HG03575 (cell line): ENCODE results near the gene WIPI1.

ENCODE experiments used
- ATAC-seq: cut with Tn5 transposase; IDR thresholded peaks from one replicate; pipeline ENCODE4 v1.9.1; 2021; ENCODE audit not compliant: unreplicated experiment, insufficient number of reproducible peaks, low FRiP score; ENCODE audit errors: extremely low read depth

The WIPI1 gene

DNA sequence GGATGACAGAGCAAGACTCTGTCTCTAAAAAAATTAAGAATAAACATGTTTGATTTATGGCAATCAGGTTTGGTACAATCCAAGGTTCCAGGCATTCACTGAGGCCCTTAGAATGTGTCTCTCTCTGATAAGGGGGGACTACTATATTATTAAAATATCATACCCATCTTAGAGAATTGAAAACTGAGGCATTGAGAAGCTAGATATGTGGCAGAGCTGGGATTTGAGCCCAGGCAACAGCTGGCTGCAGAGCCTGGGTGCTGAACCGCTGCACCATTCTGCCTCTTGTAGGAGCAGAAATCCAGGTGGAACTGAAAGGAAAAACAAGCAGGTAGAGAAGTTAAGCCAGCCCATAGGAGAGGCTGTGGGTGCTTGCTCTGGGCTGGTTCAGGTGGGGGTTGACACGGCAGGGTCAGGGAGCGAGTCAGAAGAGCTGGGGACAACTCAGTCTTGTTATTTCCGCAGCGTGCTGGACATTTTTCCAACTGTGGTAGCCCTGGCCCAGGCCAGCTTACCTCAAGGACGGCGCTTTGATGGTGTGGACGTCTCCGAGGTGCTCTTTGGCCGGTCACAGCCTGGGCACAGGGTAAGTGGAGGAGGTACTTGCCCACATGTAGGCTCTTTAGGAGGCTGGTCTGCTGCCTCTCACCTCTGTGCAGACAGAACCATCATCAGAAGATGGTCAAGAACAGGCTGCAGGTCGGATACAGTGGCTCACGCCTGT, 62.5 kb downstream of the WIPI1 start:
- ATAC-seq, result no peak

- ATAC-seq, result no peak
Measured at GRCh38 chr17:68391561-68392268, 65.6 kb downstream of the WIPI1 start.

DNA sequence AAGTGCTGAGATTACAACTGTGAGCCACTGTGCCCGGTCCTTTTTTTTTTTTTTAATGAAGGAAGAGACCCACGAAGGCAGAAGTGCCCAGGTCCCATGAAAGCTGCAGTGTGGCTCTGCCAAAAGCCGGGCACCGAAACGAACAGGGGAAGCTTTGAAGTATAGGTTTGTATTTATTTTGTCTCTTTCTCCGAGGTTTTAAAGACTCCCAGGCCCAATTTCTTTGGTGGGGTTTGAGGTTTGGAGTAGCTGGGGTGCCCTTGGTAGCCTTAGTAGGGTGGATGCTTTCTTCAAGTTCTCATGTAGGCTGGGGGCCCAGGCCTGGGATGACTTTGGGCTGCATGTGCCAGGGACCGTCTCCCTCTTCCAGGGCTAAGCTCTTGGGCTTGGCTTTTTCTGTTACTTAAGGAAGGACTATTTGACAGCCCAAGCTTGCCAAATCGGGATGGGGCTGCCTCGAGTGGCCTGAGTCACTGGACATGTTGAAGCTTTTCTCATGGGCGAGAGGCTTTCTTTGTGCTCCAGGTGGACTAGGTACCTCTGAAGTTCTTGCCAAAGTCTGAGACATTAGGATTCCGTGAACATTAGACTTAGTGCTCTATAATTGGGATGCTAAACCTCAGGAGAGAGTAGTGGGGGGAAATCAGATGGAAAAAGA, 66.3 kb downstream of the WIPI1 start:
- no peak for ATAC-seq

- ATAC-seq, result no peak
Measured at GRCh38 chr17:68389041-68389440, 68.3 kb downstream of the WIPI1 start.

DNA sequence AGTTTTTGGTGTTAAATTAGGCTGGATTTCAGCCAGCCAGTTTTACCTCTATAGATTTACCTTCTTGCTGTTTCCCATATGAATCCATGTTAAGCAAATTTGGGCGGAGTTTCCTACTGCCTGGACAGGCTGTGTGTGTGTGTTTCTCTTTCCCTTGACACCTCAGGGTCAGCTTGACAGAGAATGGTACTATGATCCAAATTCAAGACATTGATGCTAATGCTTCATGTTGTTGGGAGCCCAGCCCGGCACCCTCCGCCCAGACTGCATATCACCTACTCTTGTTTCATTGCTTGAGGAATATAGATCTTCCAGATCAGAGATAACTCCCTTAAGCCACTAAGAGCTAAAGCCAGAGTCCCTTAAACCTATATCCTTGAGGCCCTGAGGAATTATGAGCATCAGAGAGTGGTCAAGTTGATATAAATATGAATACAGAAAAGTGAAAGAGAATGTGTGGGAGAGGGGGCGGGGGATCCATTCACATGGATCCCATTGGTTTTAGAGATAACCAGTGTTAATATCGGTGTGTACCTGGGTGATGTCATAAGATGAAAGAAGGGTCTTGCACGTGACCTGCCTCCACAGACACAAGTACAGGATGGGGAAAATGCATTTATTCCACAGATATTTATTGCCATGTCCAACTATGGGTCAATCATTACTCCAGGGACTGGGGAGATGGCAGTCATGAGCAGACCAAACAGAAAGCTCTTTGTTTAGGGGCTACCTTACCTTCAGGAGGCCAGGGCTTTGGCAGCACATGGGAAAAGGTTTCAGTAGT, 69.7 kb downstream of the WIPI1 start:
- ATAC-seq, result no peak

GRCh38 chr17:68385490-68386215, 71.6 kb downstream of the WIPI1 start:
- no peak for ATAC-seq

DNA sequence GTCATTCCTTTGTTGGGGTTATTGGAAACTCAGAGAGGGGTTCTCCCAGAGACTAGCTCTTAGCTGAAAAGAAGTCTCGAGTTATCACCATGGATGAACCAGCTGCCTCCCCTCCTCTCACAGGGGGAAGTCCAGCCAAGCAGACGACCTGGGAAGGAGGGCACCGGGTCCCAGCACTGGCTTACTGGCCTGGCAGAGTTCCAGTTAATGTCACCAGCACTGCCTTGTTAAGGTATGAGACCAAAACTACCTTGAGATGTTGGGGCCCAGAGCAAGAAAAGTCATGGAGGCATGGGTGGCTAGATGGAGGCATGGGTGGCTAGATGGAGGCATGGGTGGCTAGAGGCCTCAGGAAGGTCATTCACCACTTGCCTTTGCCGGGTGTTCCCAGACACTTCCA, 72.4 kb downstream of the WIPI1 start:
- no peak for ATAC-seq

- no peak for ATAC-seq
Measured at GRCh38 chr17:68384471-68384870, 72.8 kb downstream of the WIPI1 start.

DNA sequence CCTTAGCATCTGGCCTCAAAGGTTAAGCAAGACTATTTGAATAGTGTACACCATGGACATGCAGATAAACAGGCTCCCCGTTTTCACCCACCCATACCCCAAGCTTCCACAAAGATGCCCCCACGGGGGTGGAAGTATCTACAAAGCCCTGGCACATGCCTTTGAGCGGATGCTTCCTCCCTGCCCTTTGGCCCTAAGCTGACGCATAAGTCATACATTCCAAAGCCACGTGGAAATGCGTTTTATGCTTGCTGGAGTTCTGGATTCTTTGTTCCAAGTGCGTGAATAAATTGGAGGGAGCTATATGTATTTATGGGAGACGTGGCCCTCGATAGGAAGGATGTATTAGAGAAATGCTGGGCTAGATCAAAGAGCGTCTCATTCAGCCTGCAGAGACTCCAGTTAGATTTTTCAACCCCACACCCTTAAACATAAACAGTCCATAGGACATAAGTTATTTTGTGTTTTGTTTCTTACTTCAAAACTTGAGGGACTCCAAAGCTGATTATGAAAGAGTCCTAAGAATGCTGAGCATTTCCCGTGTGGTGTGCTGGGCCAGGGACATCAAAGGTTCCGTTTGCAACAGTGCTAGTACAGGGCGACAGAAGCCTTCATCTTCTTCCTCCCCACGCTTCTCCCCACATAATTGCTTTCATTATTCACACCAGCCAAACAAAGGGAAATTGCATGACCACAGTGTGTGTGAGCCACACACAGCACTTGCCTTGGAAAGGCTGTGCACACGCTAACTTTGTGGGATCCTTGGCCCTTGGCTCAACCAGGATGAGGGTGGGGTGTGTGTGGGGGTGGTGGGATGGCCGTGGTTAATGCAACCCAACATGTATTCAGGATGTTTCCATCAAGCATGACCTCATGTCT, 73.6 kb downstream of the WIPI1 start:
- no peak for ATAC-seq

DNA sequence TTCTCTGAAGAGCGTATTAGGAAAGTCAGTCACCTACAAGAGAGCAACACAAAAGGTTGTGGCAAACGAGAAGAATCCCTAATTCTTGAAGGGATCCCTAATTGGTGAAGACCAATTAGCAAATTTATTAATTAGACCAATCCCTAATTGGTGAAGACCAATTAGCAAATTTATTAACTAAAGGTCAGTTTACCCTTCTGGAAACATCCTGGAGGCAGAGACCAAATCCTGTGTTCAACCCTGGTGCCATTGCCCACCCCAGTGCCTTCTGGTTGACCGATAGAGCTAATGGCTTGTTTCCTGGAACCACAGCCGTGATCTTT, 74.2 kb downstream of the WIPI1 start:
- no peak for ATAC-seq

DNA sequence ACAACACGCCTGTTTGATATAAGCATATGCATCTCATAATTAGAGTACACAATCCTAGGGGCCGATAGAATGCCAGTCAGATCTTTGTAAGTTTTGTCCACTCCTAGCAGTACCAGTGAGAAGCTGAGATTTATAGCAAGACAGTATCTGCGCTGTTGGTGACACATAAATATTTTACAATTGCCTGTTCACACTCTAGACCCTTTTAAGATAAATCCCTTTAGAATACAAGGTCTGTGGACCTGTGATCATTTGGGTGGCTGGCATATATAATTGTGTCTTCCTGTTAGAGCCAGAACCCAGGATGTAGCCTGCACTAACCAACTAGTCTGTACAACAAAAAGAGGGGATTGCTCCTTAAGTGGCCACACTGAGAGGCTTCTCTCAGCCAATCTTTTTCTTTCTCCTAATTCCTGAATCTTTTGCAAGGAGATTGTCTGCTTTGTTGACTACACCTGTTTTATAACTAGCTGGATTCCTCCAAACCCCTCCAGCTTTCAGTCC, 74.7 kb downstream of the WIPI1 start:
- ATAC-seq, result no peak

DNA sequence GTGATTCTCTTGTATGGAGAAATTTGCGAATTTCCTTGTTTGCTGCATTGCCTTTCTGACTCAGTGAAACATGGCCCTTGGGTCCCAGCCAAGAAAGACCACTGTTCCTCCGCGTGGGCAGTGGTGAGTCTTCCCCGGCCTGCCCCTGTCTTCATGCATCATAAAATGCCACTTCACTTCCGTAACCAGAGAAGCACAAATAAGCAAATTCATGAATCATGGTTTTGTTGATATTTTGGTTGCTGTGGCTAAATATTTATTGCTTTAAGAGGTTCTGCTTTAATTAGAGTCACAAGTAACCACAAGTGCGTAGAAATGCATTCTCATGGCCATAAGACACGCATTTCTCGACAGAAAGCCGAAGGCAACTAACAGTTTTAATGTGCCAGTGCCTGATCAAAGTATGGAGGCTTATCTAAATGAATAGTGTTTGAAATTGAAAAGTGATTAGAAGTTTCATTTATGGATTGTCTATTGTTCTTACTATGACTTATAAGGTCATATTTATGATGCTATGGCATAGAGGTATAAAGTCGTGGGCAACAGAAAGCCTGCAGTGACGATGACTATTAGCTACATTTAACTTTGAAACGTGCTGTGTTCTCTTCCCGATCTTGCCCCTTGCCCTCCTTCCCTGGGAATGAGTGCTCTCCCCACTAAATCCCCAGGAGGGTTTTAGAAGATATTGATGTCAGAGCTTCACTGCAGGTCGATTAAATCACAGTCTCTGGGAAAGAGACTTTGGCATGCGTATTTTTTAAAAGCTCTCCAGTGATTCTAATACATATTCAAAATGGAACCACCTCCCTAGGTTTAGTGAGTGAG, 76.0 kb downstream of the WIPI1 start:
- ATAC-seq, result no peak

DNA sequence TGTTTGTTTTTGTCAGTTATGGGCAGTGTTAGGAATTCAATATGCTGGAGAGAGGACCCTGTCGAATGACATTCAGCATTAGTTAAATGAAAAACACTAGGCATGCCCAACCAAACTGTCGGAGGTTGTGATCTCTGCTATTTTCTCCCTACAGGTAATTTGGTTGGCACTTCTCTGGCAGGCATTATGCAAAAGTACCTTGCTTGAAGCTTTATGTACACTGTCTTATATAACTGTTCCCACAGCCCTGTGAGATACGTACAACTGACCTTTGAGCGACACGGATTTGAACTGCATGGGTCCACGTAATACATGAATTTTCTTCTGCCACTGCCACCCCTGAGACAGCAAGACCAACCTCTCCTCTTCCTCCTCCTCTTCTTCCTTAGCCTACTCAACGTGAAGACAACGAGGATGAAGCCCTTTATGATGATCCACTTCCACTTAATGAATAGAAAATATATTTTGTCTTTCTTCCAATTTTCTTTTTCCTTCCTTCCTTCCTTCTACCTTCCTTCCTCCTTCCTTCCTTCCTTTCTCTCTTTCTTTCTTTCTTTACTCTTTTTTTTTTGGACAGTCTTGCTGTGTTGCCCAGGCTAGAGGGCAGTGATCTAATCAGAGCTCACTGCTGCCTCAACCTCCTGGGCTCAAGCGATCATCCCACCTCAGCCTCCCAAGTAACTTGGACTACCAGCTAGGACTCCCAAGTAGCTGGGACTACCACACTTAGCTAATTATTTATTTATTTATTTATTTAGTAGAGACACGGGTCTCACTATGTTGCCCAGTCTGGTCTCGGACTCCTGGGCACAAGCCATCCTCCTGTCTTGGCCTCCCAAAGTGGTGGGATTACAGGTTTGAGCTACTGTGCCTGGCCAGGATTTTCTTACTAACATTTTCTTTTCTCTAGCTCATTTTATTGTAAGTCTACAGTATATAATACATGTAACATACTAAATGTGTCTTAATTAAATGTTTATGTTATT, 77.3 kb downstream of the WIPI1 start:
- ATAC-seq, result no peak

- no peak for ATAC-seq
Measured at GRCh38 chr17:68379177-68379510, 78.2 kb downstream of the WIPI1 start.

GRCh38 chr17:68378268-68379176, 78.8 kb downstream of the WIPI1 start:
- no peak for ATAC-seq
